Measurements from ENCODE around the gene HLA-DMA.
A peak's percentile ranks its signal among the peaks of the same experiment; 100 is the strongest.

Gene HLA-DMA

GRCh38 chr6:32974541-32975308, 21.8 kb upstream of the HLA-DMA start:
- no peak for DNase-seq

- DNase-seq: peak; percentile 35
These were observed 21.1 kb upstream of the HLA-DMA start for GRCh38 chr6:32974016-32974333.

GRCh38 chr6:32973144-32974015, 20.5 kb upstream of the HLA-DMA start:
- peak; percentile 49 for DNase-seq

- no peak for DNase-seq
These were observed 19.7 kb upstream of the HLA-DMA start for GRCh38 chr6:32972353-32973143.

- peak; percentile 100 for DNase-seq
These were observed 18.9 kb upstream of the HLA-DMA start for GRCh38 chr6:32971581-32972352.

GRCh38 chr6:32971242-32971580, 18.3 kb upstream of the HLA-DMA start:
- DNase-seq: no peak

- peak; percentile 75 for DNase-seq
These were observed 17.7 kb upstream of the HLA-DMA start for GRCh38 chr6:32970413-32971241.

GRCh38 chr6:32969685-32970412, 17.0 kb upstream of the HLA-DMA start:
- DNase-seq: peak; percentile 67

GRCh38 chr6:32968867-32969684, 16.2 kb upstream of the HLA-DMA start:
- DNase-seq: peak; percentile 52

- peak; percentile 95 for DNase-seq
These were observed 15.4 kb upstream of the HLA-DMA start, which contains the start of gene BRD2 for GRCh38 chr6:32968093-32968866. Gene BRD2, plus strand, starts transcription at chr6:32968594. Its CDS starts 4,305 bp downstream, at chr6:32972899.

- no peak for DNase-seq
These were observed 14.5 kb upstream of the HLA-DMA start for GRCh38 chr6:32967151-32968091.

GRCh38 chr6:32964776-32965175, 11.9 kb upstream of the HLA-DMA start:
- no peak for DNase-seq

GRCh38 chr6:32963866-32964265, 11.0 kb upstream of the HLA-DMA start:
- DNase-seq: no peak

- DNase-seq: no peak
These were observed 9.4 kb upstream of the HLA-DMA start for GRCh38 chr6:32962213-32962826.

- no peak for DNase-seq
These were observed 7.7 kb upstream of the HLA-DMA start for GRCh38 chr6:32960563-32960962.

GRCh38 chr6:32956176-32956575, 3.3 kb upstream of the HLA-DMA start:
- no peak for DNase-seq

GRCh38 chr6:32954986-32955802, 2.3 kb upstream of the HLA-DMA start:
- DNase-seq: no peak

All from activated gamma-delta T cell treated with Interleukin-2 at 50 U/mL for 16 hours (primary cell).